Lower leg skin (tissue), 4 donors: ENCODE data around the gene PDLIM5. TPM values are rescaled to one million over a fixed set of nuclear protein-coding genes. Genes with fewer than 3 reads are reported as not detected.

Source experiments
- DNase-seq, 2 donors: peaks; one replicate each; pipeline ENCODE4 v3.0.0-alpha.2; 2019; ENCODE audit warnings: low spot score in 2 of 2
- H3K4me3 ChIP-seq: fragments of 200-600 bp; sonication (generic); 2 replicates; pipeline ENCODE4 v1.5.1; 2017; ENCODE audit warnings: mild to moderate bottlenecking, low read depth; ENCODE audit not compliant: poor library complexity, severe bottlenecking
- CTCF ChIP-seq, 3 donors: fragments of 450-650 bp; IDR thresholded peaks; one replicate each; pipeline ENCODE4 v1.5.1; 2016; ENCODE audit warnings: antibody characterized with exemption in 3 of 3, mild to moderate bottlenecking in 3 of 3, moderate library complexity in 2 of 3
- POLR2A ChIP-seq, 2 donors: fragments of 450-650 bp; IDR thresholded peaks; one replicate each; pipeline ENCODE4 v1.6.1; 2016 to 2017; ENCODE audit warnings: antibody characterized with exemption in 2 of 2, mild to moderate bottlenecking in 1 of 2, moderate library complexity in 1 of 2
- WGBS, 2 donors: methylation state at CpG; one replicate each; pipeline ENCODE4 v1.1.5; 2018; 5-methylcytosine and 5-hydroxymethylcytosine counted together
- intact Hi-C: fragments of 100-400 bp; cut with DNase I; formaldehyde crosslinking; loops from one replicate; pipeline ENCODE4 v1.15.0; 2023; ENCODE audit warnings: low total_unique reads
- total RNA-seq, 4 donors: library from RNA; depleted of rRNA; stranded (reverse); fragments of >200 nt; gene quantifications; one replicate each; pipeline ENCODE4 v1.1.0, GENCODE V29; 2016

Gene PDLIM5
- total RNA-seq, 4 donors from 2014 or later = 65.8 to 81.4 (median 72.0) TPM

- no peak for TF ChIP-seq CTCF (IDR thresholded peaks at IDR 0.05)
- no peak for TF ChIP-seq POLR2A (IDR thresholded peaks at IDR 0.05)
- no peak overlapping the region for H3K4me3 ChIP-seq
- intact Hi-C loops = no loop called here
- no peak for DNase-seq
- 66 to 91% methylated on average over 2 of the region's 2 CpGs for WGBS, 2 donors
These were observed 130.8 kb downstream of the PDLIM5 start for GRCh38 chr4:94582517-94582916.

- intact Hi-C loops = no loop called here
- no peak for DNase-seq
- 72 to 78% methylated on average over 3 of the region's 3 CpGs for WGBS, 2 donors
- TF ChIP-seq POLR2A (IDR thresholded peaks at IDR 0.05) = no peak
- no peak for TF ChIP-seq CTCF (IDR thresholded peaks at IDR 0.05)
- no peak overlapping the region for H3K4me3 ChIP-seq
These were observed 132.3 kb downstream of the PDLIM5 start for GRCh38 chr4:94583914-94584641.

GRCh38 chr4:94588896-94589693 is 137.4 kb downstream of the PDLIM5 start:
- no peak overlapping the region for H3K4me3 ChIP-seq
- WGBS, 2 donors = 58 to 75% methylated on average over 1 of the region's 1 CpG
- intact Hi-C loops = no loop called here
- TF ChIP-seq CTCF (IDR thresholded peaks at IDR 0.05) (no peak), POLR2A (IDR thresholded peaks at IDR 0.05) (no peak)
- no peak for DNase-seq

GRCh38 chr4:94590493-94590892 is 138.8 kb downstream of the PDLIM5 start:
- intact Hi-C loops = no loop called here
- 57 to 64% methylated on average over 2 of the region's 2 CpGs for WGBS, 2 donors
- H3K4me3 ChIP-seq = no peak overlapping the region
- TF ChIP-seq CTCF (IDR thresholded peaks at IDR 0.05) (no peak), POLR2A (IDR thresholded peaks at IDR 0.05) (no peak)
- DNase-seq = no peak

- TF ChIP-seq CTCF (IDR thresholded peaks at IDR 0.05) (no peak), POLR2A (IDR thresholded peaks at IDR 0.05) (no peak)
- no peak for DNase-seq
- intact Hi-C loops = no loop called here
- 92 to 100% methylated on average over 2 of the region's 2 CpGs for WGBS, 2 donors
- H3K4me3 ChIP-seq = no peak overlapping the region
These were observed 139.5 kb downstream of the PDLIM5 start for GRCh38 chr4:94591289-94591688.
